Gastrocnemius medialis (tissue), 4 donors: ENCODE results near the gene CES1.

Experiments used
- POLR2A ChIP-seq, 2 donors: fragments of 450-650 bp; IDR thresholded peaks; one replicate each; pipeline ENCODE4 v1.6.1; 2017; ENCODE audit warnings: antibody characterized with exemption in 2 of 2, mild to moderate bottlenecking in 2 of 2, moderate library complexity in 2 of 2
- TF ChIP-seq, protein P1 (sequence below), 5 experiments: fragments of 450-650 bp in 3 of 5; fragments of 200-600 bp in 2 of 5; sonication (generic) in 2 of 5; IDR thresholded peaks in 4 of 5; conservative IDR thresholded peaks in 1 of 5; 1 replicate in 4 of 5; 2 replicates in 1 of 5; pipeline ENCODE4 v1.5.1; 2016 to 2019; ENCODE audit warnings: antibody characterized with exemption in 5 of 5, mild to moderate bottlenecking in 3 of 5, moderate library complexity in 3 of 5

DNA sequence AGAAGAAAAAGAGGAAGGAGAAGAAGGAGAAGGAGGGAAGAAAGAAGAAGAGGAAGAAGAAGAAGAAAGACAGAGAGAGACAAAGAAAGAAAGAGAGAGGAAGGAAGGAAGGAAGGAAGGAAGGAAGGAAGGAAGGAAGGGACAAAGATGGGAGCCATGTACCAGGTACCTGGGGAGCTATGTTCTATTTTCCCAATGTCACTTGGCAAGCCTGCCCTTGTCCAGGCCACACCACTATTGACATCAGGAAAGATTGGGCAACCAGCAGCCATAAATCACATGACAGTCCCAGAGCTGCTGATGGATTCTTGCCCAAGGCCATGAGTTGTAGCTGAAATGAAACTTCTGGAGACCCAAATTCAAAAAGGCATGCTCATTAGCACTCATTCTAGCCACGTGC lies 2.7 kb upstream of the CES1 start:
- TF ChIP-seq, protein P1, sequence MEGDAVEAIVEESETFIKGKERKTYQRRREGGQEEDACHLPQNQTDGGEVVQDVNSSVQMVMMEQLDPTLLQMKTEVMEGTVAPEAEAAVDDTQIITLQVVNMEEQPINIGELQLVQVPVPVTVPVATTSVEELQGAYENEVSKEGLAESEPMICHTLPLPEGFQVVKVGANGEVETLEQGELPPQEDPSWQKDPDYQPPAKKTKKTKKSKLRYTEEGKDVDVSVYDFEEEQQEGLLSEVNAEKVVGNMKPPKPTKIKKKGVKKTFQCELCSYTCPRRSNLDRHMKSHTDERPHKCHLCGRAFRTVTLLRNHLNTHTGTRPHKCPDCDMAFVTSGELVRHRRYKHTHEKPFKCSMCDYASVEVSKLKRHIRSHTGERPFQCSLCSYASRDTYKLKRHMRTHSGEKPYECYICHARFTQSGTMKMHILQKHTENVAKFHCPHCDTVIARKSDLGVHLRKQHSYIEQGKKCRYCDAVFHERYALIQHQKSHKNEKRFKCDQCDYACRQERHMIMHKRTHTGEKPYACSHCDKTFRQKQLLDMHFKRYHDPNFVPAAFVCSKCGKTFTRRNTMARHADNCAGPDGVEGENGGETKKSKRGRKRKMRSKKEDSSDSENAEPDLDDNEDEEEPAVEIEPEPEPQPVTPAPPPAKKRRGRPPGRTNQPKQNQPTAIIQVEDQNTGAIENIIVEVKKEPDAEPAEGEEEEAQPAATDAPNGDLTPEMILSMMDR (IDR thresholded peaks at IDR 0.05 in 4 of 5, conservative IDR thresholded peaks at IDR 0.05 in 1 of 5): no peak
- no peak for TF ChIP-seq POLR2A (IDR thresholded peaks at IDR 0.05)
